RWPE1 (cell line): ENCODE measurements around the gene CLASP2.

Experiments
- CTCF ChIA-PET: fragments of 350-600 bp; sonication (Branson Sonifier 250); formaldehyde crosslinking; extraction: SDS; loops from one replicate; lab custom pipeline; 2021; lab: Yijun Ruan, JAX
- POLR2A ChIA-PET: fragments of 400-600 bp; formaldehyde crosslinking; extraction: SDS; loops from one replicate; lab custom pipeline; 2020; ENCODE audit warnings: antibody characterized with exemption; ENCODE audit not compliant: low non-redundant PET; lab: Yijun Ruan, JAX
- DNase-seq: peaks from one replicate; pipeline ENCODE4 v3.0.0; 2012; ENCODE audit warnings: low spot score
- H3K27ac ChIP-seq: fragments of 450-650 bp; 2 replicates; pipeline ENCODE4 v1.5.1; 2017
- CTCF ChIP-seq: fragments of 450-650 bp; conservative IDR thresholded peaks from 2 replicates; pipeline ENCODE4 v1.5.1; 2017; ENCODE audit warnings: low read depth, mild to moderate bottlenecking

CLASP2 gene

GRCh38 chr3:33581666-33582065 is 136.4 kb downstream of the CLASP2 start:
- POLR2A ChIA-PET, result no interaction called here
- TF ChIP-seq CTCF, result no peak
- DNase-seq, result no peak
- CTCF ChIA-PET, result no interaction called here
- H3K27ac ChIP-seq, result no peak overlapping the region

- no peak for TF ChIP-seq CTCF
- CTCF ChIA-PET, result no interaction called here
- POLR2A ChIA-PET, result no interaction called here
- DNase-seq, result no peak
- H3K27ac ChIP-seq, result no peak overlapping the region
Measured at GRCh38 chr3:33579840-33580239, 138.2 kb downstream of the CLASP2 start.

- ChIA-PET CTCF (no interaction called here), POLR2A (no interaction called here)
- no peak for TF ChIP-seq CTCF
- H3K27ac ChIP-seq, result no peak overlapping the region
- no peak for DNase-seq
Measured at GRCh38 chr3:33579178-33579510, 138.9 kb downstream of the CLASP2 start.

GRCh38 chr3:33578325-33579177 is 139.5 kb downstream of the CLASP2 start:
- no peak overlapping the region for H3K27ac ChIP-seq
- peak; percentile 18 for DNase-seq
- TF ChIP-seq CTCF, result no peak
- ChIA-PET POLR2A (no interaction called here), CTCF (no interaction called here)

- POLR2A ChIA-PET, result no interaction called here
- no peak overlapping the region for H3K27ac ChIP-seq
- no peak for TF ChIP-seq CTCF
- DNase-seq, result no peak
- CTCF ChIA-PET, result interaction anchor here (0.6 kb wide), 1 partner anchor 24 kb away, joined by 3 read pairs; no protein-coding TSS in a partner anchor
Measured at GRCh38 chr3:33577588-33577987, 140.5 kb downstream of the CLASP2 start.

GRCh38 chr3:33577173-33577572 is 140.9 kb downstream of the CLASP2 start:
- ChIA-PET POLR2A (no interaction called here), CTCF (interaction anchor here (0.6 kb wide), 1 partner anchor 24 kb away, joined by 3 read pairs; no protein-coding TSS in a partner anchor)
- DNase-seq, result no peak
- H3K27ac ChIP-seq, result no peak overlapping the region
- no peak for TF ChIP-seq CTCF
